LNCaP clone FGC (cell line): ENCODE results near the gene HCRTR1.
A peak's percentile ranks its signal among the peaks of the same experiment; 100 is the strongest.

ENCODE experiments used
- DNase-seq: peaks from one replicate; pipeline ENCODE4 v3.0.0-alpha.2; 2011; ENCODE audit warnings: low read depth
- H3K4me3 ChIP-seq: 2 replicates; pipeline ENCODE4 v1.5.1; 2011; ENCODE audit warnings: mild to moderate bottlenecking, low read depth, low read length, control low read depth
- CTCF ChIP-seq: IDR thresholded peaks from 2 replicates; pipeline ENCODE4 v1.5.1; 2012; ENCODE audit warnings: mild to moderate bottlenecking; ENCODE audit not compliant: control insufficient read depth, insufficient read depth; ENCODE audit errors: extremely low read depth

HCRTR1 gene

GRCh38 chr1:31662463-31662862 lies 45.0 kb downstream of the HCRTR1 start:
- TF ChIP-seq CTCF, result no peak
- H3K4me3 ChIP-seq, result no peak overlapping the region
- no peak for DNase-seq

GRCh38 chr1:31663622-31664452 lies 46.3 kb downstream of the HCRTR1 start:
- H3K4me3 ChIP-seq, result no peak overlapping the region
- peak; percentile 85 for TF ChIP-seq CTCF
- DNase-seq, result no peak

- no peak for DNase-seq
- no peak for TF ChIP-seq CTCF
- H3K4me3 ChIP-seq, result no peak overlapping the region
Measured at GRCh38 chr1:31664528-31664927, 47.0 kb downstream of the HCRTR1 start.

- DNase-seq, result no peak
- H3K4me3 ChIP-seq, result no peak overlapping the region
- TF ChIP-seq CTCF, result no peak
Measured at GRCh38 chr1:31665234-31665878, 47.9 kb downstream of the HCRTR1 start.

- TF ChIP-seq CTCF, result no peak
- no peak for DNase-seq
Measured at GRCh38 chr1:31666263-31666963, 48.9 kb downstream of the HCRTR1 start.

GRCh38 chr1:31667065-31667785 lies 49.7 kb downstream of the HCRTR1 start:
- DNase-seq, result no peak
- H3K4me3 ChIP-seq, result no peak overlapping the region
- TF ChIP-seq CTCF, result no peak

More at GRCh38 chr1:31666263-31666963, 48.9 kb downstream of the HCRTR1 start:
- H3K4me3 ChIP-seq, result no peak overlapping the region
